SU-DHL-6 (cell line): Measurements from ENCODE around the gene CREB5.

Experiments
- EZH2phosphoT487 ChIP-seq: fragments of 200-600 bp; sonication (generic), shearing (Covaris generic); conservative IDR thresholded peaks from 2 replicates; pipeline ENCODE4 v1.6.1; 2018; ENCODE audit warnings: mild to moderate bottlenecking, antibody characterized with exemption, low read length, moderate library complexity, mixed read lengths
- TF ChIP-seq, protein P1 (sequence below): fragments of 200-600 bp; sonication (generic); IDR thresholded peaks from one replicate; pipeline ENCODE4 v1.5.1; 2017; ENCODE audit warnings: antibody characterized with exemption, mild to moderate bottlenecking, low read length, moderate library complexity; ENCODE audit not compliant: insufficient read depth, poor library complexity, severe bottlenecking

DNA sequence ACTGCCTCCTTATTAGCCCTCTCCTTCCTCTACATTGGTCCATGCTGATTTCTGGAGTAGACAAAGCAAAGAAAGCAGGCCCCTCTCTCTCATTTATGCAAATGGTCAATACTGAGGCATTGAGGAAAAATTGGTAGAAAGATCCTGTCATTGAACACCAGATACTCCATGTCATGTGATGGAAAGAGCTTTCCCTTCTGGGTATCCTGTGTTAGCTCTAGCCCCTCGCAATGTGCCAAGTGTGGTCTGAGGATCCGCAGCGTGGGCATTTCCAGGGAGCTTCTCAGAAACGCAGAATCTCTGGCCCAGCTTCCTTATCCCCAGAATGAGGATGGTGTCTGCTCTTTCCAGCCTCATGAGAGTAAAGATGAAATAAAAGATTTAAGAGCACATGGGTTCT, 159.1 kb downstream of the CREB5 start:
- TF ChIP-seq, protein P1, sequence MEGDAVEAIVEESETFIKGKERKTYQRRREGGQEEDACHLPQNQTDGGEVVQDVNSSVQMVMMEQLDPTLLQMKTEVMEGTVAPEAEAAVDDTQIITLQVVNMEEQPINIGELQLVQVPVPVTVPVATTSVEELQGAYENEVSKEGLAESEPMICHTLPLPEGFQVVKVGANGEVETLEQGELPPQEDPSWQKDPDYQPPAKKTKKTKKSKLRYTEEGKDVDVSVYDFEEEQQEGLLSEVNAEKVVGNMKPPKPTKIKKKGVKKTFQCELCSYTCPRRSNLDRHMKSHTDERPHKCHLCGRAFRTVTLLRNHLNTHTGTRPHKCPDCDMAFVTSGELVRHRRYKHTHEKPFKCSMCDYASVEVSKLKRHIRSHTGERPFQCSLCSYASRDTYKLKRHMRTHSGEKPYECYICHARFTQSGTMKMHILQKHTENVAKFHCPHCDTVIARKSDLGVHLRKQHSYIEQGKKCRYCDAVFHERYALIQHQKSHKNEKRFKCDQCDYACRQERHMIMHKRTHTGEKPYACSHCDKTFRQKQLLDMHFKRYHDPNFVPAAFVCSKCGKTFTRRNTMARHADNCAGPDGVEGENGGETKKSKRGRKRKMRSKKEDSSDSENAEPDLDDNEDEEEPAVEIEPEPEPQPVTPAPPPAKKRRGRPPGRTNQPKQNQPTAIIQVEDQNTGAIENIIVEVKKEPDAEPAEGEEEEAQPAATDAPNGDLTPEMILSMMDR: no peak
- no peak for TF ChIP-seq EZH2phosphoT487
